AG09309 (cell line): ENCODE measurements around the gene HMGCL.
A peak's percentile ranks its signal among the peaks of the same experiment; 100 is the strongest.
"Not testable (repeated sequence)": the region's sequence is repeated elsewhere in the genome, so short reads cannot be mapped to it uniquely, and the experiment has no call there.

Experiments
- DNase-seq: peaks from one replicate; pipeline ENCODE4 v3.0.0-alpha.2; 2010; ENCODE audit warnings: low read depth
- H3K4me3 ChIP-seq: 2 replicates; pipeline ENCODE4 v1.5.1; 2011; ENCODE audit warnings: mild to moderate bottlenecking, low read depth, low read length, moderate library complexity; ENCODE audit not compliant: control insufficient read depth
- TF ChIP-seq, protein P1 (sequence below): IDR thresholded peaks from 2 replicates; pipeline ENCODE4 v1.5.1; 2011; ENCODE audit warnings: mild to moderate bottlenecking, low read depth, low read length, inconsistent platforms; ENCODE audit not compliant: insufficient read depth, control insufficient read depth; ENCODE audit errors: missing control alignments

HMGCL gene

DNA sequence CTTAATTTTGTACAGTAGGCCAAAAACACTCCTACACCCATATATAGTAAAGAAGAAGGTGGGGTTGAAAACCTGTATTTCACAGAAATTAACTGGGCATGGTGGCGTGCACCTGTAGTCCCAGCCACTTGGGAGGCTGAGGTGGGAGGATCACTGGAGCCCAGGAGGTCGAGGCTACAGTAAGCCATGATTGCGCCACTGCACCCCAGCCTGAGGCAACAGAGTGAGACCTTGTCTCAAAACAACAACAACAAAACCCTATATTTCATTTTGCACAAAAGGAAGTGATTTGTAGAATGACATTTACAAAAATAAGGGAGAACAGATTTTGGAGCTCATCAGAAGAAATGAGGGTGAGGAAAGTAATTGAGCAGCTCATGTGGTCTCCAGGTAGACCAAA is 36.5 kb downstream of the HMGCL start:
- no peak overlapping the region for H3K4me3 ChIP-seq
- TF ChIP-seq, protein P1, sequence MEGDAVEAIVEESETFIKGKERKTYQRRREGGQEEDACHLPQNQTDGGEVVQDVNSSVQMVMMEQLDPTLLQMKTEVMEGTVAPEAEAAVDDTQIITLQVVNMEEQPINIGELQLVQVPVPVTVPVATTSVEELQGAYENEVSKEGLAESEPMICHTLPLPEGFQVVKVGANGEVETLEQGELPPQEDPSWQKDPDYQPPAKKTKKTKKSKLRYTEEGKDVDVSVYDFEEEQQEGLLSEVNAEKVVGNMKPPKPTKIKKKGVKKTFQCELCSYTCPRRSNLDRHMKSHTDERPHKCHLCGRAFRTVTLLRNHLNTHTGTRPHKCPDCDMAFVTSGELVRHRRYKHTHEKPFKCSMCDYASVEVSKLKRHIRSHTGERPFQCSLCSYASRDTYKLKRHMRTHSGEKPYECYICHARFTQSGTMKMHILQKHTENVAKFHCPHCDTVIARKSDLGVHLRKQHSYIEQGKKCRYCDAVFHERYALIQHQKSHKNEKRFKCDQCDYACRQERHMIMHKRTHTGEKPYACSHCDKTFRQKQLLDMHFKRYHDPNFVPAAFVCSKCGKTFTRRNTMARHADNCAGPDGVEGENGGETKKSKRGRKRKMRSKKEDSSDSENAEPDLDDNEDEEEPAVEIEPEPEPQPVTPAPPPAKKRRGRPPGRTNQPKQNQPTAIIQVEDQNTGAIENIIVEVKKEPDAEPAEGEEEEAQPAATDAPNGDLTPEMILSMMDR, result no peak
- DNase-seq, result no peak

- DNase-seq, result no peak
- TF ChIP-seq, protein P1, result no peak
- H3K4me3 ChIP-seq, result no peak overlapping the region
Observed at GRCh38 chr1:23787701-23788100, 37.5 kb downstream of the HMGCL start.

- no peak for DNase-seq
- TF ChIP-seq, protein P1, result no peak
- no peak overlapping the region for H3K4me3 ChIP-seq
Observed at GRCh38 chr1:23784846-23785245, 40.4 kb downstream of the HMGCL start.

- not testable (repeated sequence) for H3K4me3 ChIP-seq, DNase-seq
Observed at GRCh38 chr1:23783141-23783540, 42.1 kb downstream of the HMGCL start.

DNA sequence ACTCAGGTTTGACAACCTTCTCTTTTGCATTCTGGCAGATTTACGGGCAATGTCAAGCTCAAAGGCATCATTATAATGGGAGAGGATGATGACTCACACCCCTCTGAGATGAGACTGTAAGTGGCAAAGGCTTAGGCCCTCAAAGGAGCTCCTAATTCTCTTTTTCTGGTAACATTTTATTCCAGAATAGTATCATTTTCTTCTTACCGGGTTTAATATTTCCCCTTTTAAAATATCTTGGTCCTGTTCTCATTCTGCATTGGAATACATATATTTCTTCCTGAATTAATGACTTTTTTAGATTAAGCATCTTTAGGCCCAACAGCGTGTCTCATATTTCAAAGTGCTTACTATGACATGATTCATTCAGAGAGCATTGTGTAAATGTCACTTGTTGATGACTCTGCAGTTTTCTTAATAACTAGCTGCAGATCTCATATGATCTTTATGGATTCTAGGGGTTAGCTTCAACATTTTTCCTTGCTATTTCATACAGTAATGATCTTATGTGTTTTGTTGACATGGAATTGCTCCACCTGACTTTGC is 45.3 kb downstream of the HMGCL start:
- TF ChIP-seq, protein P1, result no peak
- no peak overlapping the region for H3K4me3 ChIP-seq
- DNase-seq, result no peak

- H3K4me3 ChIP-seq, result peak within 1 kb of the TSS; percentile 58
- TF ChIP-seq, protein P1, result no peak
- no peak for DNase-seq
Observed at GRCh38 chr1:23777979-23778814, 47.0 kb downstream of the HMGCL start, which contains the start of gene PITHD1. TSS of gene PITHD1 (plus strand) at chr1:23778418. CDS start at chr1:23778516, 98 bp downstream.

- H3K4me3 ChIP-seq, result no peak overlapping the region
- no peak for DNase-seq
- TF ChIP-seq, protein P1, result no peak
Observed at GRCh38 chr1:23776217-23776616, 49.0 kb downstream of the HMGCL start.
